Stimulated activated CD4-positive, alpha-beta T cell treated with anti-CD3 and anti-CD28 coated beads, Interleukin-2, amount 100 ng/mL, for 24 hours (primary cell): ENCODE results near the gene MSX2.
"Not testable (repeated sequence)": the region's sequence is repeated elsewhere in the genome, so short reads cannot be mapped to it uniquely, and the experiment has no call there.

ENCODE experiments used
- DNase-seq, 2 donors: peaks; one replicate each; pipeline ENCODE4 v3.0.0-alpha.2; 2020

Gene MSX2

DNA sequence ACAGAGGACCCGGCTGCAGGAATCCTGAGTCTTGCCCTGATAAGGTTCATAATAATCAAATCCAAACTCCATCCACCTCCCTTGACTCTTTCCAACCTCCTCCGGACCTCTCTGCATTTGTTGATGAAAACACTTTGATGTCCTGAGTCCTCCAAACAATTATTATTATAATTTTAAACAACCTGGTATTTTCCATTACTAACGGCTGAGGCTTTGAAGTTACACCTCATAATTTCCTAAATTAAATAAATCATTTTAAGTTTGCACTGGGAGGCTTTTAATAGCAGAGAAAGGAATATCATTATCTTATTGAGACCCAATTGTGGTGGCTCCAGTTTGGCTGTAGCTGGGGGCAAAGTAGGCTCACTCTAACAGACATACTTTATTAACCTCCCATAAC, 9.5 kb downstream of the MSX2 start:
- no peak for DNase-seq

DNA sequence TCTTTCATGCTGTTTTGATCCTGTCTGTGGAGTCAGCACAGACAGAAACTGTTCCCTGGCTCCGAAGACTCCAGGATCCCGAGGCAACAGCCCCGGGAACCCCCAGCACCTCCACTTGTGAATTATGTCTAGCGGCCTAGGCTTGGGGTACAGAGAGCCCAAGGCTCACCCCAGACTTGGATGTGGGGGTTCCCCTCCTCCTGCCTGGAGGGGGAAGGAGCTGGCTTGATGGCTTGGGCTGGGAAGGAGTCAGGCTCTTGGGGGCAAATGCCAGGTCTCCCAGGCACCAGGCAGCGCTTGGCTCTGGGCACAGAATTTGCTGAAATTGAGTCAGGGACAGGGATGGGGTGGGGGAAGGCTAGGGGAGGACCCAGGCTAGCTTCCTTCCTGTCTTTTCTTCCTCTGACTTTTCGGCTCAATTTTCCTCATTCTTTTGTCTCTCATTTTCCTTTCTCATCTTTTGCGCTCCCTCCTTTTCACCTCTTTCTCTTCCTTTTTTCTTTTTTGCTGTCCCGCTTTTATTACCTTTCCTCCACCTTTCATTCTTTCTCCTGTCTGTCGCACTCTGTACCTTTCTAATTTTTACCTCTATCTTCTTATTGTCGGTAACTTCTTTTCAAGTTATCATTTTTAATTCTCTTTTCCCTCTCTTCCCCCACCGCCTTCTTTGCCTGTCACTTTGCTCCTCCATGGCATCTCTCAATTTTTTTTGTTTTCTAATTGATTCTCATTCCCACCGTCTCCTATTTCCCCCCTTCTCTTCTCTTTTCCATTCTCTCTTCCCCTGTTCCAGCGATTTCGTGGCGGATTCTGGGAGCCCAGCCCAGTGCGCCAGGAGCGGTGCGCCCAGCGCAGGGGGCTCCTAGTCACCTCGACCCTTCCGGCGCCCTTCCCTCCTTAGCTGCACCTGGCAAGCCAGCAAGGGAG, 10.5 kb downstream of the MSX2 start:
- DNase-seq = no peak

DNA sequence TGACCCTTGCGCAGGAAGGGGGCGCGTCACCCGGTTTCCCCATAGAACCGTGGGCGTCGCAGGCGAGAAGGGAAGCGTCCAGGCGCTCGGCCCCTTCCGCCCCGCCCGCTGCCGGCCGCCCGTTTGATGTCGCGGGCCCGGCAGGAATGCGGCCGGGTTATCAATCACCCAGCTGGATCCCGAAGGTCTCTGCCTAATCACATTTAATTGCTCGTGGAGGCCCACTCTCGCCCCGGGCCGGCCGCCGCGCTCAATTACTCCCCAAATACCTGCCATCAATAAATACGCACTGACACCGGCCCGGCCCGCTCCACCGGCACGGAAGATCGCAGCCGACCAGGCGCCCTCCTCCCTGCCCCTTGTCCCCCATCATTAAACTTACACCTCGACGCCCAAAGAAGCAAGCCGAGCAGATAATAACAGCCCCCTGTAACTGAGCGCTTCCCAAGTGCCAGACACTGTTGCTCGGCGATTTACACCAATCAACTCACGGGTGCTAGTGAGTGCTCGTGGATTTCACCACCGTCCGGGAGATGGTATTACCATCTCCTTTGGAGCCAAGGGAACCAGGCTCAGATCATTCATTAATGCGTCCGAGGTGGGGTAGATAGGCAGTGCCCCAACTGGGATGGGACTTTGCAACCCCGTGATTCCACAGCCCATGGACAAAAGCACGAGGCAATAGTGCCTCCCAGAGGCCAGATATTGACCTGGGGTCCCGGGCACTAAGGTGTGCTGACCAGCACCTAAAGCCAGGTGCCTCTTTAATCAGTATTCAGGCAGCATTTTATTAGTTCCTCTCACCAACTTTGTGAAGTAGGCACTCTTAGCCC, 11.3 kb downstream of the MSX2 start:
- DNase-seq = no peak

DNA sequence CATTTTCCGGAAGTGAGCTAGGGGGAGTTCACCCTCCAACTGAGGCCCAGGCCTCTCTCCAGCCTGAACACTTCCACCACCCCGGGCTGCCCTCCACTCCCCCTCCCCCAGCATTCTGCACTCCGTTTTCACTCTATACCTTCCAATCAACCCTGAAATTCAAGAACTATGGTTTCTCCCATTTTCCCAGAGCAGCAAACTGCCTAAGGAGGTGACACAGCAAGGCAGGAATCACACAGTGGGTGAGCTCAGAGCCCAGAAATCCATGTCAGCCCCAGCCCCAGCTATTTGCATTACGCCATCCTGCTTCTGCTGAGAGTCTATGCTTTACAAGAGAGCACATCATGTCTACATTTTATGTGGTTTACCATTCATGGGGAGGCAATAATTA, 11.9 kb downstream of the MSX2 start:
- DNase-seq = no peak

DNA sequence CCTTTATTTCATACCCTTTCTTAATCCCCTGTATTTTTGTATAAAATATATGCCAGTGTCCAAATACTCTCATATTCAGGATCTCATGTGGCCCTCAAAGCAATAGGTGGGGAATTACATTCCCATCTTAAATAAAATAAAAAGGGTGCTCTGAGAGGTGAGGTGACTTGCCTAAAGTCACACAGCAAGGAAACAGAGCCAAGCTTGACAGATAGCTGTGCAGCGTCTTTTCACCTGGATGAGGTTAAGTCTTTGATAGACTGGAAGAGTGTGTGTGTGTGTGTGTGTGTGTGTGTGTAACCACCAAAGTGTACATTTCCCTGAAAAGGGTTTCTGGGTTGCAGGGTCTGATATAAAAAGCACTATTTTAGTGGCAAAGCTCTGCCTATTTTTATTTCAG, 12.4 kb downstream of the MSX2 start:
- no peak for DNase-seq

DNA sequence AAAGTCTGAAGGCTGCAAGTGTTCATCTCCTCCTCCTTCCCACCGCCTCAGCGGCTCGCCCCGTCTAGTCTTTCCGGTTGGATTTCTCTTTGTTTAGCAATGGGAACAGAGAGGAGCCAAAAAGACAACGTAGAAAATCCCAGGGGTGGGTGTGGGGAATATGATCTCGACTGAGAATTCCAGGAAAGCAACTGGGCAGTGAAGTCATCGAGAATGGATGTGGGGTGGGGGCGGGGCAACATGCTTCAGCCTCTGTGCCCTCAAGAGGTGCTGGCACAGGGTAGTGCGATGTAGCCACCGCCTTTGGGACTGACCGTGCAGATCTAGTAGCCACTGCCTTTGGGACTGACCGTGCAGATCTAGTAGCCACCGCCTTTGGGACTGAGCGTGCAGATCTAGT, 12.9 kb downstream of the MSX2 start:
- DNase-seq = no peak

DNA sequence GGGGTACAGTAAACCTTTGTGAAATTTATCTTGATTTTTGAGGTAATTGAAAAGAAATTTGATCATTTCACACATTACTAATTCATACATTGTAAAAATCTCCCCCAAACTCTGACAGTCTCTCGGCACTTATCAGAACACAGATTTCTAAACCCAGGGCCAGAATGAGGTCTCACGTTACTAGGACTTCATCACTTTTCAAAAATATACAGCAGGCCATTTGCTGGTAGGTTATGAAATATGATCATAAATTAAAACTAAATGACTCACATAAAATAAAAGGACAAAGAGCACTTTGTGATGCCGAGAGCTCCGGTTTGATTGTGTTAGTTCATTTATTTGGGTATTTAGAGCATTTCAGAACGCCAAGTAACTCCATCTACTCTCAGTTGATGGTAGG, 17.0 kb downstream of the MSX2 start:
- DNase-seq = no peak

DNA sequence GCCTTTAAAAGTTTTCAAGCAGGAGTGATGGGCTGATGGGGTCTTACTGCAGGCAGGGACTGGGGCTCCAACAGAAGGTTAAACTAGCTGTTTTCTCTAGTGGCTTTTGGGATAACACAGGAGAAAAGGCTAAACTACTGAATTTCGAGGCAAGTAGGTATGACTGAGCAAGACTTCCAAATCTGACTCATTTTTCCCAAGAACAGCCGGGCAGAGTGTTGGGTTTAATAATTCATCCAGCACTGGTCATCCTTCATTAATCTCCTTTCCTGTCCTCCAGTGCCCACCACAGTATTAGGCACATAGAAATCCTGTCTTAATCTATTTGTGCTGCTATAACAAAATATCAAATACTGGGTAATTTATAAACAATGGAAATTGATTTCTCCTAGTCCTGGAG, 20.5 kb downstream of the MSX2 start:
- no peak for DNase-seq

DNA sequence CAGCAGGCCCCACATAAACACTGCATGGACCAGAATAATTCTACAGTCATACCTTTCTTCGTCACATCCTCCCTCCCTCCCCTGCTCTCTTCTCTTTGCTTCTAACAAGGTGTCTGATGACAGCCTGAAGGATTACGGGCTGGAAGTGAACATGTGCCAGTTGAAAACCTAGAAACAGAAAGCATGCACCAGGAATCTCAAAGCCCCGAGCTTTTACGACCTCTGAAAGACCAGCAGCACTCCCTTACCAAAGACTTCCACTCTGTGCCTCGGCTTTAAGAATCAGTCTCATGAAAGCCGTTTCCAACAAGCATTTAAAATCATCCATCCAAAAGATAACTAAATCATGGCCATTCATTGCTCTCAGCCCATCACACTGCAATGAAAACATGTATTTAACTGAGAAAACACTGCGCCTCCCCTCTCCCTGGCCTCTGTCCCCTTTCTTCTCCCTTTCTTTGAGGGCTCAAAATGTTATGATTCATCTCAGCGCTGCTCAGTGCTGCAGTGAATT, 21.3 kb downstream of the MSX2 start:
- no peak for DNase-seq

DNA sequence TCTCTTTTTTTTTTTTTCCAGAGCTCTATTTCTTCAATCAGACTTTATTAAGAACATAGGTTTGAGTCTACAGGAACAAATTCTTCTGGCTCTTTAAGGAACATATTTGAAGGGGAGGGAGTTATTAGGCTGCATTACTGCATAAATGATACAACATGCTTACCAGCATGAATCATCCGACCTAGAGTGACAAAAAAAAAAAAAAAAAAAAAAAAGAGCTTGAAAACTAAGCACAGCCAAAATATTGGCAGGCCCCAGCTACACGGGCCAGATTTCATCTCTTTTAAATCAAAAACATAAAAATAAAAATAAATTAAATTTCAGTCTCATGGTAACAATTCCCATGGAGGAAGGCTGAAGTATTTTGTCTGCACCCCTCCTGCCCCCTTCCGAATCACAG, 26.3 kb downstream of the MSX2 start:
- no peak for DNase-seq

DNA sequence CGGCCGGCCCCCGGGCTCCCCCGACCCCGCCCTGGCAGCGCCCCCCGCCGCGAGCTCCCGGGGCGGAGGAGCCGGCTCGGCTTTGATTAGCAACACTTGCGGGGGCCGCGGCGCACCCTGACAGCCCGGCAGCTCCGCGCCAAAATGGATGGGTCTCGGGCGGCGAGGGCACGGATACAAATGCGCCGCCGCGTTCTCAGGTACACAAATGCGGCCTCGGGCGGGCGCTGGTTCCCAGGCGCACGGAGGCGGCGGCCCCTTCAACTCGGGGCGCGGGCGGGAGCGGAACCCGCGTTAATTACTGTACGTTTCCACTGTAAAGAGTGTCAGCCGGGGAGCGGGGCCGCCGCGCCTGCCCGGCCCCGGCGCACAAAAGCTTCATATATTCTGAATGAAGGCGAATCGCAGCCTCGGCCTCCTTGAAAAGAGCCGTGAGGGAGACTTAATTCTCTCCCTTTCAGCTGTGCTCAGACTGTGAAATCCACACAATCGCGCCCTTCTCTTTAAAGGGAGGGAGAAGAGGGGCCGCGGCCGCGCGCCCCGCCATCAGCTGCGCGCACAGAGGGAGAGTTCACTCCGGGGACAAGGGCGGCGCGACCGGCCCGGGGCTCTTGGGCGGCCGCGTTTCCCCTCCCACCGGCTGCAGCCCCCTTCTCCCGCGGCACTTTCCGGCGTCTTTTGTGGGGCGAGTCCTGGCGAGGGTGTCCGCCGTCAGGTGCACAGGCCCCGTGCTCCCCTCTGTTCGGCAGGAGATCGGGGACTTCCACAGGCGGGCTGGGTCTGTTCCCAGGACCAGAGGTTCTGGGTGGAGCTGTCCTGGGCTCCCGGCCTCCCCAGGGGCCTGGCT, 27.0 kb downstream of the MSX2 start:
- peak in 1 of 2 donors; percentile 8 for DNase-seq

DNA sequence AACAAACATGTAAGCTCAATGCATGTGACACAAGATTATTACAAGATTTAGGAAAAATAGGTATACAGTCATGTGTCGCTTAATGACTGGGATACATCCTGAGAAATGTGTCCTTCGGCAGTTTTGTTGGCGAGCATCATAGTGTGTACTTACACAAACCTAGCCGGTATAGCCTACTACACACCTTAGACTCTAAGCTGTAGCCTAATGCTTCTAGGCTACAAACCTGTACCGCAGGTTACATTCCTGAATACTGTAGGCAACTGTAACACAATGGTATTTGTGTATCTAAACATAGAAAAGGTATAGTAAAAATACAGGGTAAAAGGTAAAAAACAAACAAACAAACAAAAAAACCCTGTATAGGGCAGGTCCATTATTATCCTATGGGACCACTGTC, 27.7 kb downstream of the MSX2 start:
- DNase-seq = no peak

DNA sequence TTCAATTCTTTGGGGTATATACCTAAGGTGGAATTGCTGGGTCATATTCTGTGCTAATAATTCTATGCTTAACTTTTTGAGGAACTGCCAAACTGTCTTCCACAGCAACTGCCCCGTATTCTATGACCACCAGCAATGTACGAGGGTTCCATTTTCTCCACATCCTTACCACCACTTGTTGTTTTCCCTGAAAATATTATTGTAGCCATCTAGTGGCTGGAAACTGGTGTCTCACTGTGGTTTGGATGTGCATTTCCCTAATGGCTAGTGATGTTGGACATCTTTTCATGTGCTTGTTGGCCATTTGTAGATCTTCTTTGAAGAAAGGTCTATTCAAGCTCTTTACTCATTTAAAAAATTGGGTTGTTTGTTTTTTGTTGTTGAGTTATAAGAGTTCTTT, 30.7 kb downstream of the MSX2 start:
- no peak for DNase-seq

DNA sequence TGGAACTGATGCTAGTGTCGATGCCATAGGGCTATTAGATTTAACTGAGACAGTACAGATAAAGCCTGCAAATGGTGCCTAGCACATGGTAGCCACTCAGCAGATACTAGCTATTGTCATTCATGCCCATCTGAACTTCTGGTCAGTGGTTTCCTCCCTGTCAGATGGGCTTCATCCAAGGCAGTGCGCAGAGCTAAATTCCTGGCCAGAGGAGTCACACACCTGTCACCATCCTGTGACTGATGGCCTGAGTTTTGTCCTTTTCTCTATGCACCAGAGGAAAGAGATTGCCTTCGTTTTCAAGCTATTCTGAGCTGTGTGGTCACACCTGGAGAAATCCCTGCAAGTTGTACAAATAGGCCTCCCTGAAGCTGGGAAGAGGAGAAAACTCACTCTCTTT, 34.7 kb downstream of the MSX2 start:
- no peak for DNase-seq

DNA sequence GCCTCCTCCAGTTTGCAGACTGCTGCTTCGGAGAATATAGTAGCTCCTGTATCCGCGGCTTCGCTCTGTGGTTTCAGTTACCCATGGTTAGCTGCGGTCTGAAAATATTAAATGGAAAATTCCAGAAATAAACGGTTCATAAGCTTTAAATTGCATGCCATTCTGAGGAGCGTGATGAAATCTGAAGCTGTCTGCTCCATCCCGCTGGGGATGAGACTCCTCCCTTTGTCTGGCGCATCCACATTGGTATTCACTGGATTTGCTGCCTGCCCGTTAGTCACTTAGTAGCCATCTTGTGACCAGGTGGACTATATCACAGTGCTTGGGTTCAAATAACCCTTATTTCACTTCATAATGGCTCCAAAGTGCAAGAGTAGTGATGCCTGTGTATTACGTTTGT, 36.3 kb downstream of the MSX2 start:
- no peak for DNase-seq

DNA sequence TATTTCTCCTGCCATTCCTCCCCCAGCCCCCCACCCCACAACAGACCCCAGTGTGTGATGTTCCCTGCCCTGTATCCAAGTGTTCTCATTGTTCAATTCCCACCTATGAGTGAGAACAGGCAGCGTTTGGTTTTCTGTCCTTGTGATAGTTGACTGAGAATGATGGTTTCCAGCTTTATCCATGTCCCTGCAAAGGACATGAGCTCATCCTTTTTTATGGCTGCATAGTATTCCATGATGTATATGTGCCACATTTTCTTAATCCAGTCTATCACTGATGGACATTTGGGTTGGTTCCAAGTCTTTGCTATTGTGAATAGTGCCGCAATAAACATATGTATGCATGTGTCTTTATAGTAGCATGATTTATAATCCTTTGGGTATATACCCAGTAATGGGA, 37.0 kb downstream of the MSX2 start:
- DNase-seq = not testable (repeated sequence)

DNA sequence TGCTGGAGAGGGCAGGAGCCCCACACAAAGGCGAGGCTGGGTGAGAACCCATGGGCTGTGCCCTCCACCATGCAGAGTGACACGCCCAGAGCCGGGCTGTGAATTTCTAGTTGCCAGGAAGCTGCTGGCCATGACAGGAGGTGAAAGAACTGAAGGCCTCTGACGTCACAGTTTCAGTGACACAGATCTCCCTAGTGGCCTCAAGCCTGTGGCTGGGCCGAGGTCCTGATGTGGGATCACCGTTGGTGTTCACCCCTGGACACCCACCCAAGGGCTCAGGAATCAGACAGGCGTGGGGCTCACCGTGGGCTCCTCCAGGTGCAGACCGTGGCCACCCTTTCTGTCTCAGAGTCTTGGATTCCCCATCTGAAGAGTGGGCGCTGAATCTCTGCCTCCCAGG, 39.9 kb downstream of the MSX2 start:
- no peak for DNase-seq

DNA sequence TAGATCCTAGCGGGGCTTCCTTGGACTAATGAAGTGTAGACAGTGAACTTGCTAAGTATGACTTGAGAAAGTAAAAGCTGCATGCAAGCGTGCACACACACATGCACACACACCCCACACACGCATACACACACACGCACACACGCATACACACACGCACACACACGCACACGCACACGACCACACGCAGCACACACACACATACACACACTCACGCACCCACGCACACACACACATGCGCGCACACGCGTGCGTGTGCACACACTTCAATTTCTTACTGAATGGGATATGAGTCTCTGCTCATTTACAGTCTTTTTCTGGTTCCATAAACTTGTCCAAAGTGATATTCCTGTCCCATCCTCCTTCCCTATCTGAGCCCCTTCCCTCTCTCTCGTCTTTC, 41.2 kb downstream of the MSX2 start:
- DNase-seq = no peak

DNA sequence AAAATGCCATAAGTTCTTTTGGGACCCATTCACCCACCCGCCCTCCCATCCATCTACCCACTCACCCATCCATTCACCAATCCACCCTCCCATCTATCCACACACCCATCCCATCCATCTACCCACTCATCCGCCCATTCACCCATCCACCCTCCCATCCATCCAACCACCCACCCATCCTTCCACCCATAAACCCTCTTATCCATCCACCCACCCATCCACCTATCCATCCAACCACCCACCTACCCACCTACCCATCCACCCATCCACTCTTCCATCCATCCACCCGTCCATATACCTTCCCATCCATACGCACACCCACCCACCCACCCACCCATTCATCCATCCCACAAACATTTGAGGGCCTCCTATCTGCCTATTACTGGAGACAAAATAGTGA, 43.3 kb downstream of the MSX2 start:
- DNase-seq = no peak

DNA sequence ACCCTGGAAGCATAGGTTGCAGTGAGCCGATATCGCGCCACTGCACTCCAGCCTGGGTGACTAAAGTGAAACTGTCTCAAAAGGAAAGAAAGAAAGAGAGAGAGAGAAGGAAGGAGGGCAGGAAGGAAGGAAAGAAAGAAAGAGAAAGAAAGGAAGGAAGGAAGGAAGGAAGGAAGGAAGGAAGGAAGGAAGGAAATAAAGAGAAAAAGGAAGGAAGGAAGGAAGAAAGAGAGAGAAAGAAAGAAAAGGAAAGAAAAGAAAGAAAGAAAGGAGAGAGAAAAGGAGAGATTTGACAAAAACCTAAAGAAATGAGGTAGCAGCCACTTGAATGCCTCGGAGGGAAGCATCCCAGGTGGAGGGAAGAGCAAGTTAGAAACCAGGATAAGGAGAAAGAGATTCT, 44.6 kb downstream of the MSX2 start:
- no peak for DNase-seq

DNA sequence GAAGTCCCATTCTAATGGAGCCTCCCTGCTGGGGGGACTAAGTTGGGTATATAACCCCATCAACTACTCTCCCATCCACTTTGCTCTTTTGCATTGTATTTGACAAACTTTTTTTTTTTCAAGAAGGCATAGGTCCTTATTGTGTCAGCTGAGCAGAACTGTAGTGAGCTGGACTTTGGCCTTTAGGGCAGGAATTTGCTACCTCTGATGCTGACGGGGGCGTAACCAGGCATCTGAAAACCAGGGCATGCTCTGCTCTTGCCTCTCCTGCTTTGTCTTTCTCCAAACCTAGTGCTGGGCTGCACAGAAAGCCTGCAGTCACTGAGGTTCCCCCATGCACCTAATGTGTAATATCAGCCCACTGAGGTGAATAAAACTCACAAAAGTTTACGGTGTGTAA, 49.0 kb downstream of the MSX2 start:
- DNase-seq = no peak

DNA sequence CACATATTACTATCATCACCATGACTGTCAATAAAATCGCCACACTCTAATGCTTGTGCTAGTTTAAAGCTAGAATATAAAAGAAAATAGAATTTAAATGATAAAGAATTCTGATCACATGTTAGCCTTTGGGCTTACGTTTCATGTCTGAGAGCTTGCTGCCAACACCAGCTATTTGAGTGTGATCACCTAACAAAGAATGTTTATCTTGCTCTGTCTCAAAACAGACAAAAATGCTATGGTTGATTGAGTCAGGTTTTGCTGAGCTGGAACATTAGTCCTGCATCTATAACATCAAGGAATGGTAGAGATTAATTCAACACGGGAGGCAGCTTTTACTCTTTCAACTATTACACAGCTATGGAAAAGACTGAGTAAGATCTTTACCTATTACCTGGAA, 50.7 kb downstream of the MSX2 start:
- no peak for DNase-seq

DNA sequence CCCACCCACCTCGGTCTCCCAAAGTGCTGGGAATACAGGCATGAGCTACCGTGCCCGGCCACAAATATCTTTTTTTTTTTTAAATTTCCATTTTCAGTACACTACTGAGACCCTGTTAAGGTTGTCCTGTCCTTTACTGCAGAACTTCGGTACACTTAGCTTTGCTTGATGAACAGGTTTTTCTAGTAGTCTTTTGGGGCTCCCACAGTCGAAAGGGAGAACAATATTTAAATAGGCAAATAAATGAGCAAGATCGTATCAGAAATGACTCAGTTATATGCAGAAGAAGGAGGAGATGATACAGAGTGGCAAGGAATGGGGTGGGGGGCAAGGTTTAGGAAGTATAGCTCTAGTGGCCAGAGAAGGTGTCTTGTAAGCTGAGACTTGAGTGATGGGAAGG, 52.7 kb downstream of the MSX2 start:
- DNase-seq = no peak
